ENCODE measurements around the gene TBX21. TPM values are rescaled to one million over a fixed set of nuclear protein-coding genes. Genes with fewer than 3 reads are reported as not detected.

The TBX21 gene
- polyA plus RNA-seq, 1 donor from 2014 or later, result not detected

- Histone ChIP-seq H3K4me2 (ENCODE audit: low read length) (no peak overlapping the region), H3K9me2 (ENCODE audit: insufficient read depth, low read length) (no peaks in the 10 kb centered on the region), H3F3A (ENCODE audit: insufficient read depth, low read length, poor library complexity, severe bottlenecking) (no peaks in the 10 kb centered on the region), H3K27me3 (ENCODE audit: insufficient read depth, low read depth, low read length) (no peaks in the 10 kb centered on the region), H3K27ac (ENCODE audit: low read length) (no peak overlapping the region), H3K9me3 (ENCODE audit: low read length) (no peaks in the 10 kb centered on the region), H3K4me3 (ENCODE audit: low read length) (no peak overlapping the region), H4K20me1 (ENCODE audit: insufficient read depth) (no peaks in the 10 kb centered on the region), H3K36me3 (ENCODE audit: insufficient read depth, low read length) (no peaks in the 10 kb centered on the region), H3K9ac (ENCODE audit: low read length) (no peak overlapping the region), H3K79me2 (replicated peaks; ENCODE audit: insufficient read depth, low read length) (no peaks in the 10 kb centered on the region), H2AFZ (ENCODE audit: low read depth, low read length) (no peak overlapping the region)
- TF ChIP-seq TAF1 (IDR thresholded peaks at IDR 0.05; ENCODE audit: low read depth) (no peak), SMC3 (conservative IDR thresholded peaks at IDR 0.05; ENCODE audit: poor library complexity) (no peak)
Observed at GRCh38 chr17:47714773-47715396, 18.2 kb upstream of the TBX21 start.

GRCh38 chr17:47715669-47716325, 17.2 kb upstream of the TBX21 start:
- Histone ChIP-seq H3F3A (ENCODE audit: insufficient read depth, low read length, poor library complexity, severe bottlenecking) (no peaks in the 10 kb centered on the region), H3K9me2 (ENCODE audit: insufficient read depth, low read length) (no peaks in the 10 kb centered on the region), H2AFZ (ENCODE audit: low read depth, low read length) (no peak overlapping the region), H3K27ac (ENCODE audit: low read length) (no peak overlapping the region), H3K4me2 (ENCODE audit: low read length) (no peak overlapping the region), H3K79me2 (replicated peaks; ENCODE audit: insufficient read depth, low read length) (no peaks in the 10 kb centered on the region), H3K9me3 (ENCODE audit: low read length) (no peaks in the 10 kb centered on the region), H3K27me3 (ENCODE audit: insufficient read depth, low read depth, low read length) (peaks cover 6% of the 10 kb centered on the region), H3K4me3 (ENCODE audit: low read length) (no peak overlapping the region), H4K20me1 (ENCODE audit: insufficient read depth) (no peaks in the 10 kb centered on the region), H3K9ac (ENCODE audit: low read length) (no peak overlapping the region), H3K36me3 (ENCODE audit: insufficient read depth, low read length) (no peaks in the 10 kb centered on the region)
- TF ChIP-seq MXI1 (conservative IDR thresholded peaks at IDR 0.05; ENCODE audit: poor library complexity, severe bottlenecking), result no peak
- no peak for TF ChIP-seq RAD21 (conservative IDR thresholded peaks at IDR 0.05)
- no peak for TF ChIP-seq REST (IDR thresholded peaks at IDR 0.05; ENCODE audit: borderline replicate concordance)
- TF ChIP-seq EZH2 (IDR thresholded peaks at IDR 0.05; ENCODE audit: borderline replicate concordance, insufficient read depth, low read length, poor library complexity, severe bottlenecking), result no peak
- TF ChIP-seq SMC3 (conservative IDR thresholded peaks at IDR 0.05; ENCODE audit: poor library complexity), result no peak
- TF ChIP-seq POLR2AphosphoS5 (IDR thresholded peaks at IDR 0.05), result no peak
- TF ChIP-seq EP300 (conservative IDR thresholded peaks at IDR 0.05; ENCODE audit: poor library complexity, severe bottlenecking), result no peak
- TF ChIP-seq CTCF (IDR thresholded peaks at IDR 0.05; ENCODE audit: poor library complexity, severe bottlenecking), result no peak
- no peak for TF ChIP-seq TAF1 (IDR thresholded peaks at IDR 0.05; ENCODE audit: low read depth)
